ENCODE results near the gene ZDHHC18.
"Not testable (repeated sequence)": the region's sequence is repeated elsewhere in the genome, so short reads cannot be mapped to it uniquely, and the experiment has no call there.

The ZDHHC18 gene

DNA sequence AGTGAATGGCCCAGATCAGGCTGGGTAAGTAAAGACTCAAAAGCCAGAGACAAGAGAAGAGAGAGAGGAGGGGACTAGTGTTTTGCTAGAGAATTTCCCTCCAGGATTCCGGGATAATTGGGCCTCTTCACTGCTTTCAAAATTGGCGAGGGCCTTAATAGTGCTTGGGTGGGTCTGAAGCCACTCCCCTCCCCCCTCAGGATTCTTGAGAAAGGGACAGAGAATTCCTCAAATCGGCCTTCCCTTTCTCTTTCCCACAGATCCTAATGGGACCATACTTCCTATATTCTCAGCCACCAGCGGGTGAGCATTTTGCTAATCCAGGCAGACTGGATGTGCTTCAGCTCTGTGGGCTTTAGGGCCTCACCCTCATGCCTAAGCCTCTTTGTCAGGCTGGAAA, 48.4 kb downstream of the ZDHHC18 start:
- no peak for DNase-seq (ENCODE audit: low spot score)
- Histone ChIP-seq H3K36me3 (ENCODE audit: low read depth) (peaks cover 35% of the 10 kb centered on the region), H3K4me1 (ENCODE audit: insufficient read depth, poor library complexity, severe bottlenecking) (peaks cover 19% of the 10 kb centered on the region), H3K27me3 (ENCODE audit: insufficient read depth, poor library complexity, severe bottlenecking) (no peaks in the 10 kb centered on the region), H3K27ac (ENCODE audit: poor library complexity, severe bottlenecking) (peak overlapping the region; percentile 74), H3K9me3 (ENCODE audit: severe bottlenecking) (peaks cover 2% of the 10 kb centered on the region), H3K4me3 (ENCODE audit: severe bottlenecking) (no peak overlapping the region)
- no peak for ATAC-seq (ENCODE audit: low read depth)
- no peak for TF ChIP-seq CTCF (IDR thresholded peaks at IDR 0.05; ENCODE audit: poor library complexity, severe bottlenecking)

- Histone ChIP-seq H3K27me3 (ENCODE audit: insufficient read depth, poor library complexity, severe bottlenecking) (no peaks in the 10 kb centered on the region), H3K9me3 (ENCODE audit: severe bottlenecking) (no peaks in the 10 kb centered on the region), H3K36me3 (ENCODE audit: low read depth) (peaks cover 52% of the 10 kb centered on the region), H3K4me1 (ENCODE audit: insufficient read depth, poor library complexity, severe bottlenecking) (peaks cover 13% of the 10 kb centered on the region), H3K4me3 (ENCODE audit: severe bottlenecking) (no peak overlapping the region), H3K27ac (ENCODE audit: poor library complexity, severe bottlenecking) (peak overlapping the region; percentile 30)
- TF ChIP-seq CTCF (IDR thresholded peaks at IDR 0.05; ENCODE audit: poor library complexity, severe bottlenecking) = no peak
- DNase-seq (ENCODE audit: low spot score) (no peak), ATAC-seq (ENCODE audit: low read depth) (no peak)
Observed at GRCh38 chr1:26877326-26877725, 50.8 kb downstream of the ZDHHC18 start.

DNA sequence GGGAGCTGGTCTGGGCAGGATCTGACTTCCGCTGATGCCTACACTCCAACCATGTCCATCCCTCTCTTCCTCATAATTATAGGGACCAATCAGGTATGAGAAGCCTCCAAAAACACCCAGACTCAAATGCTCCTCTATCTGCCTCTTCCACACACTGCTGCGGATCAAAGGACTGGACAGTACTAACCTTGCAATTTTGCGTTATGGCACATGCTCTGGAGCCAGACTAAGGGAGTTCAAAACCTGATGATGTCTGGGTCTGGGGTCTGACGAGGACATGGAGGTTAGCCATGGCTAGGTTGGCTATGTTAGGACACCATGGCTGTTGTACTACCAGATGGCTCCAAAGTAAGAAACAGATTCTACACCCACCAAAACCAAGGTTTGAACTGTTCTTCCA, 53.3 kb downstream of the ZDHHC18 start:
- Histone ChIP-seq H3K27me3 (ENCODE audit: insufficient read depth, poor library complexity, severe bottlenecking) (no peaks in the 10 kb centered on the region), H3K9me3 (ENCODE audit: severe bottlenecking) (no peaks in the 10 kb centered on the region), H3K36me3 (ENCODE audit: low read depth) (peaks cover 73% of the 10 kb centered on the region), H3K27ac (ENCODE audit: poor library complexity, severe bottlenecking) (no peak overlapping the region), H3K4me3 (ENCODE audit: severe bottlenecking) (no peak overlapping the region), H3K4me1 (ENCODE audit: insufficient read depth, poor library complexity, severe bottlenecking) (peaks cover 8% of the 10 kb centered on the region)
- no peak for DNase-seq (ENCODE audit: low spot score)
- no peak for TF ChIP-seq CTCF (IDR thresholded peaks at IDR 0.05; ENCODE audit: poor library complexity, severe bottlenecking)
- no peak for ATAC-seq (ENCODE audit: low read depth)

- H3K4me1 ChIP-seq (ENCODE audit: insufficient read depth, poor library complexity, severe bottlenecking); H3K27ac ChIP-seq (ENCODE audit: poor library complexity, severe bottlenecking); ATAC-seq (ENCODE audit: low read depth); DNase-seq (ENCODE audit: low spot score); H3K4me3 ChIP-seq (ENCODE audit: severe bottlenecking); H3K9me3 ChIP-seq (ENCODE audit: severe bottlenecking); H3K27me3 ChIP-seq (ENCODE audit: insufficient read depth, poor library complexity, severe bottlenecking): not testable (repeated sequence)
- peaks cover 83% of the 10 kb centered on the region for H3K36me3 ChIP-seq (ENCODE audit: low read depth)
Observed at GRCh38 chr1:26881611-26882010, 55.1 kb downstream of the ZDHHC18 start.

GRCh38 chr1:26882696-26883463, 56.4 kb downstream of the ZDHHC18 start:
- ATAC-seq (ENCODE audit: low read depth) (no peak), DNase-seq (ENCODE audit: low spot score) (no peak)
- H3K27ac ChIP-seq (ENCODE audit: poor library complexity, severe bottlenecking) = no peak overlapping the region
- no peak for TF ChIP-seq CTCF (IDR thresholded peaks at IDR 0.05; ENCODE audit: poor library complexity, severe bottlenecking)
- H3K4me3 ChIP-seq (ENCODE audit: severe bottlenecking) = no peak overlapping the region
- H3K36me3 ChIP-seq (ENCODE audit: low read depth) = peaks cover 85% of the 10 kb centered on the region
- no peaks in the 10 kb centered on the region for H3K9me3 ChIP-seq (ENCODE audit: severe bottlenecking)
- H3K4me1 ChIP-seq (ENCODE audit: insufficient read depth, poor library complexity, severe bottlenecking) = peaks cover under 1% of the 10 kb centered on the region
- no peaks in the 10 kb centered on the region for H3K27me3 ChIP-seq (ENCODE audit: insufficient read depth, poor library complexity, severe bottlenecking)
